Tibial nerve (tissue), 3 donors: Measurements from ENCODE around the gene UFSP1.

Experiments
- POLR2A ChIP-seq, 2 donors: fragments of 450-650 bp; IDR thresholded peaks; one replicate each; pipeline ENCODE4 v1.6.1; 2017; ENCODE audit warnings: antibody characterized with exemption in 2 of 2, mild to moderate bottlenecking in 2 of 2, moderate library complexity in 2 of 2
- TF ChIP-seq, protein P1 (sequence below), 5 experiments: fragments of 200-600 bp in 3 of 5; fragments of 450-650 bp in 2 of 5; sonication (generic) in 3 of 5; IDR thresholded peaks; one replicate each; pipeline ENCODE4 v1.5.1; 2016 to 2019; ENCODE audit warnings: antibody characterized with exemption in 5 of 5, mild to moderate bottlenecking in 3 of 5, moderate library complexity in 2 of 5

DNA sequence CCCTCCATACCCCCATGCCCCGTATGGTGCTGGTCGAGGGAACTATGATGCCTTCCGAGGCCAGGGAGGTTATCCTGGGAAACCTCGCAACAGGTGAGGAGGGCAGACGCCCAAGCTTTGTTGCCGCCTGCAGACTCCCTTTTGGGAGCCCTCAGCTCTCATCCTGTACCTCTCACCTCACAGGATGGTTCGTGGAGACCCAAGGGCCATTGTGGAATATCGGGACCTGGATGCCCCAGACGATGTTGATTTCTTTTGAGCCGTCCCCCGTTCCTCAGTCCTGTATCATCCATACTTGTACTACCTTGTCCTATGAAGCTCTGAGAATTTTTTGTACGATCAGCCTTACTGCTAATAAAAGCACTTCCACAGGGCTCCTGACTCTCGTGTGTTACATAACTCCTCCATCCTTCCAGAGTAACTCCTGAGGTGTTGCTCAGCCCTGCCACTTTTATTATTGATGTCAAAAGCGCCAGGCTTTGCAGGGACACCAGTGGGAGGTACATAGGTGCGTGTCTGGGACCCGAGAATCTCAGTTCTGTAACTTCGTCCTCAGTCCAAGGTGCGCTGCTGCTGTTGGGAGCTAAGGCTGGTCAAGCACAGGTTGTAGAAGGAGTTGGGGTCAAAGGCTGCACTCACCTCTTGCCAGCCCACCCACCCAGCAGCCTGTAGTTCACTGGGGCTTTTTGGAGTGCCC, 1.1 kb downstream of the UFSP1 start:
- TF ChIP-seq, protein P1, sequence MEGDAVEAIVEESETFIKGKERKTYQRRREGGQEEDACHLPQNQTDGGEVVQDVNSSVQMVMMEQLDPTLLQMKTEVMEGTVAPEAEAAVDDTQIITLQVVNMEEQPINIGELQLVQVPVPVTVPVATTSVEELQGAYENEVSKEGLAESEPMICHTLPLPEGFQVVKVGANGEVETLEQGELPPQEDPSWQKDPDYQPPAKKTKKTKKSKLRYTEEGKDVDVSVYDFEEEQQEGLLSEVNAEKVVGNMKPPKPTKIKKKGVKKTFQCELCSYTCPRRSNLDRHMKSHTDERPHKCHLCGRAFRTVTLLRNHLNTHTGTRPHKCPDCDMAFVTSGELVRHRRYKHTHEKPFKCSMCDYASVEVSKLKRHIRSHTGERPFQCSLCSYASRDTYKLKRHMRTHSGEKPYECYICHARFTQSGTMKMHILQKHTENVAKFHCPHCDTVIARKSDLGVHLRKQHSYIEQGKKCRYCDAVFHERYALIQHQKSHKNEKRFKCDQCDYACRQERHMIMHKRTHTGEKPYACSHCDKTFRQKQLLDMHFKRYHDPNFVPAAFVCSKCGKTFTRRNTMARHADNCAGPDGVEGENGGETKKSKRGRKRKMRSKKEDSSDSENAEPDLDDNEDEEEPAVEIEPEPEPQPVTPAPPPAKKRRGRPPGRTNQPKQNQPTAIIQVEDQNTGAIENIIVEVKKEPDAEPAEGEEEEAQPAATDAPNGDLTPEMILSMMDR (IDR thresholded peaks at IDR 0.05): no peak
- TF ChIP-seq POLR2A (IDR thresholded peaks at IDR 0.05): no peak
